K562 (cell line): ENCODE measurements around the gene RCC1. TPM values are rescaled to one million over a fixed set of nuclear protein-coding genes. Genes with fewer than 3 reads are reported as not detected.

Source experiments
- ATAC-seq: fragments of 200-7000 bp; cut with Tn5 transposase; 3 replicates; pipeline ENCODE4 v1.9.1; 2020; ENCODE audit warnings: moderate library complexity
- BruUV-seq: library from RNA; stranded (reverse); fragments of 400-500 nt; replicated peaks from 2 replicates; lab custom pipeline; 2021; lab: Mats Ljungman, UMichigan
- CTCF ChIA-PET: fragments of 300-600 bp; formaldehyde crosslinking; extraction: SDS; loops from one replicate; lab custom pipeline; 2021; ENCODE audit warnings: low intra/inter-chr PET ratio; lab: Yijun Ruan, JAX
- POLR2A ChIA-PET: fragments of 300-600, 350-650 bp; sonication (Branson Sonifier 250); formaldehyde crosslinking; extraction: SDS; loops from one replicate; lab custom pipeline; 2021; ENCODE audit warnings: antibody characterized with exemption, inconsistent platforms; lab: Yijun Ruan, JAX
- DNase-seq, 4 experiments: peaks; one replicate each; pipeline versions ENCODE4 v3.0.0 to v3.0.0-alpha.2; 2011 to 2018; ENCODE audit warnings: low spot score in 3 of 4, mixed read lengths in 3 of 4; ENCODE audit errors: extremely low read depth in 1 of 4
- FAIRE-seq: peaks from 2 replicates; lab custom pipeline; 2011; peaks lifted over from hg19 to GRCh38; lab: Jason Lieb, UNC
- H2AFZ ChIP-seq: 2 replicates; pipeline ENCODE4 v1.6.0; 2011; ENCODE audit warnings: low read depth, low read length, control low read depth, inconsistent platforms
- H3K27ac ChIP-seq: fragments of 200-600 bp; 3 replicates; pipeline ENCODE4 v1.8.0; 2011; ENCODE audit warnings: low read depth, mild to moderate bottlenecking, control low read depth, inconsistent platforms, low read length, moderate library complexity, mixed read lengths; ENCODE audit errors: extremely low read depth
- H3K27me3 ChIP-seq, 2 experiments: fragments of 300-600 bp in 1 of 2; 2 replicates in 1 of 2; 3 replicates in 1 of 2; pipeline versions ENCODE4 v1.6.0 to v1.8.0; 2011; ENCODE audit warnings: inconsistent platforms in 2 of 2, low read length in 2 of 2, mild to moderate bottlenecking in 1 of 2, mixed read lengths in 1 of 2, moderate library complexity in 1 of 2; ENCODE audit not compliant: control insufficient read depth in 2 of 2, insufficient read depth in 2 of 2
- H3K36me3 ChIP-seq: fragments of 300-600 bp; 3 replicates; pipeline ENCODE4 v1.8.0; 2011; ENCODE audit warnings: mild to moderate bottlenecking, low read length, inconsistent platforms; ENCODE audit not compliant: control insufficient read depth, insufficient read depth
- H3K4me1 ChIP-seq, 2 experiments: fragments of 200-600 bp in 1 of 2; replicated peaks in 1 of 2; 2 replicates in 1 of 2; 3 replicates in 1 of 2; pipeline versions ENCODE4 v1.5.1 to v1.8.0; 2011; ENCODE audit warnings: inconsistent platforms in 2 of 2, low read length in 2 of 2, mild to moderate bottlenecking in 1 of 2, mixed read lengths in 1 of 2, moderate library complexity in 1 of 2; ENCODE audit not compliant: control insufficient read depth in 2 of 2, insufficient read depth in 2 of 2
- H3K4me2 ChIP-seq: 2 replicates; pipeline ENCODE4 v1.6.1; 2011; ENCODE audit warnings: low read length, control low read depth, inconsistent platforms, mixed read lengths; ENCODE audit not compliant: insufficient read depth
- H3K4me3 ChIP-seq: fragments of 200-600 bp; sonication (generic), shearing (Covaris generic); 2 replicates; pipeline ENCODE4 v1.5.1; 2016; ENCODE audit warnings: control low read depth, inconsistent platforms
- H3K79me2 ChIP-seq: fragments of 200-600 bp; 3 replicates; pipeline ENCODE4 v1.8.0; 2011; ENCODE audit warnings: low read length, inconsistent platforms; ENCODE audit not compliant: control insufficient read depth, insufficient read depth
- H3K9ac ChIP-seq, 2 experiments: 2 replicates each; pipeline versions ENCODE4 v1.6.0 to v1.6.1; 2011; ENCODE audit warnings: low read depth in 2 of 2, low read length in 2 of 2, control low read depth in 1 of 2, inconsistent platforms in 1 of 2, mild to moderate bottlenecking in 1 of 2, mixed read lengths in 1 of 2; ENCODE audit not compliant: insufficient read depth in 1 of 2
- H3K9me1 ChIP-seq: one replicate; pipeline ENCODE4 v1.6.0; 2011; ENCODE audit warnings: inconsistent platforms, mild to moderate bottlenecking, low read length, moderate library complexity; ENCODE audit not compliant: control insufficient read depth, insufficient read depth
- H3K9me3 ChIP-seq: replicated peaks from 2 replicates; pipeline ENCODE4 v1.5.1; 2011; ENCODE audit warnings: low read depth, low read length, inconsistent platforms; ENCODE audit not compliant: control insufficient read depth, insufficient read depth
- H4K20me1 ChIP-seq: replicated peaks from 2 replicates; pipeline ENCODE4 v1.6.1; 2011; ENCODE audit warnings: low read length, inconsistent platforms, mixed read lengths; ENCODE audit not compliant: control insufficient read depth, insufficient read depth
- ARID1B ChIP-seq: fragments of 450-650 bp; IDR thresholded peaks from 2 replicates; pipeline ENCODE4 v1.6.1; 2016; ENCODE audit warnings: antibody characterized with exemption, mild to moderate bottlenecking, inconsistent platforms
- CTBP1 ChIP-seq: fragments of 450-650 bp; IDR thresholded peaks from 2 replicates; pipeline ENCODE4 v1.6.1; 2016; ENCODE audit warnings: borderline replicate concordance
- HOMEZ ChIP-seq: fragments of 250-450 bp; sonication (Bioruptor Pico); IDR thresholded peaks from 2 replicates; pipeline ENCODE4 v1.4.0; 2020; ENCODE audit warnings: mild to moderate bottlenecking, moderate library complexity
- IFI16 ChIP-seq: fragments of 250-450 bp; sonication (Bioruptor Pico); IDR thresholded peaks from 2 replicates; pipeline ENCODE4 v2.1.2; 2022; ENCODE audit warnings: mild to moderate bottlenecking, inconsistent platforms
- MITF ChIP-seq: IDR thresholded peaks from 2 replicates; pipeline ENCODE4 v1.6.1; 2014; ENCODE audit warnings: antibody characterized with exemption
- TCF3 ChIP-seq: sonication (generic); formaldehyde crosslinking; IDR thresholded peaks from 2 replicates; pipeline ENCODE4 v1.4.0; 2020; ENCODE audit warnings: mild to moderate bottlenecking, missing genetic modification reagents
- TRIM25 ChIP-seq: fragments of 450-650 bp; IDR thresholded peaks from 2 replicates; pipeline ENCODE4 v1.7.0; 2016; ENCODE audit warnings: borderline replicate concordance
- ZNF589 ChIP-seq: fragments of 200-800 bp; sonication (Bioruptor generic); IDR thresholded peaks from 2 replicates; pipeline ENCODE4 v1.6.1; 2016; ENCODE audit warnings: low read depth, missing genetic modification characterization, missing compliant biosample characterization
- ZNF79 ChIP-seq: fragments of 250-450 bp; sonication (Bioruptor Pico); IDR thresholded peaks from 2 replicates; pipeline ENCODE4 v1.4.0; 2020; ENCODE audit warnings: low read depth, mild to moderate bottlenecking, moderate library complexity
- WGBS: fragments of 100-300 bp; shearing (Covaris generic); methylation state at CpG from one replicate; pipeline ENCODE4 v1.1.6; 2016; ENCODE audit warnings: low coverage, mixed read lengths; ENCODE audit not compliant: insufficient coverage; ENCODE audit errors: missing lambda C conversion rate; 5-methylcytosine and 5-hydroxymethylcytosine counted together
- in situ Hi-C: fragments of 300-500 bp; cut with MboI; formaldehyde crosslinking; loops from 4 replicates; pipeline ENCODE4 v1.15.0; 2018; ENCODE audit warnings: inconsistent platforms, mixed read lengths
- intact Hi-C: fragments of 100-400 bp; cut with micrococcal nuclease; formaldehyde crosslinking; loops from 2 replicates; pipeline ENCODE4 v1.14.2; 2022
- polyA plus RNA-seq, 8 experiments: library from polyadenylated mRNA; depleted of rRNA in 4 of 8; stranded (reverse) in 5 of 8; unstranded in 3 of 8; fragments of >200 nt; fragmentation: Nextera tagmentation in 2 of 8; fragmentation: Illumina TruSeq in 1 of 8; extraction: Ambion mirVana in 2 of 8; extraction: Trizol in 1 of 8; gene quantifications; 2 replicates each; pipeline versions ENCODE4 v1.2.1 to v1.2.3, GENCODE V29; 2011 to 2014; ENCODE audit warnings: inconsistent platforms in 1 of 8, missing spikeins in 1 of 8
- total RNA-seq, 7 experiments: library from RNA; depleted of rRNA in 6 of 7; stranded (reverse); fragments of >200 nt in 6 of 7; fragmentation: Illumina TruSeq in 2 of 7; extraction: Trizol in 2 of 7; gene quantifications; 2 replicates each; pipeline versions ENCODE4 v1.2.1 to v1.2.3, GENCODE V29; 2011 to 2021; ENCODE audit warnings: low replicate concordance in 1 of 7

Gene RCC1
- total and polyA plus RNA-seq, 9 of the 15 experiments (the other 6 are each of a cell fraction or from before 2014, with no cell fraction given), result 16.4 to 202 (median 107) TPM

- Histone ChIP-seq H3K4me2 (no peak overlapping the region), H3K4me1 (peaks cover 6% of the 10 kb centered on the region in 2 experiments; a peak in 2 of 5 replicates), H2AFZ (no peak overlapping the region), H4K20me1 (no peaks in the 10 kb centered on the region), H3K9me1 (no peaks in the 10 kb centered on the region), H3K36me3 (peaks cover 53% of the 10 kb centered on the region), H3K9me3 (no peaks in the 10 kb centered on the region), H3K9ac (no peak overlapping the region), H3K27ac (no peak overlapping the region), H3K79me2 (no peaks in the 10 kb centered on the region), H3K27me3 (no peaks in the 10 kb centered on the region), H3K4me3 (no peak overlapping the region)
- intact Hi-C loops (no loop called here), in situ Hi-C loops (no loop called here)
- no TSS peak for BruUV-seq
- DNase-seq (no peak), ATAC-seq (peak; percentile 51), FAIRE-seq (no peak)
- ChIA-PET CTCF (no interaction called here), POLR2A (interaction anchor here (0.8 to 7.4 kb wide), 2 partner anchors 12 to 15 kb away, joined by 3 to 54 read pairs; partner anchors contain the start of gene RCC1)
- WGBS, result 88% methylated on average over 1 of the region's 1 CpG
- TF ChIP-seq MITF (no peak), ZNF79 (no peak), ARID1B (peak; percentile 28; the same call in 1 of the 2 replicates), TCF3 (CRISPR knock-in tag) (peak; percentile 43; the same call in 1 of the 2 replicates), IFI16 (CRISPR knock-in tag) (no peak), HOMEZ (CRISPR knock-in tag) (no peak), ZNF589 (CRISPR knock-in tag) (no peak), TRIM25 (no peak), CTBP1 (0 out of 2 replicates have a peak, but pooled peaks have one; percentile 19)
These were observed 11.1 kb upstream of the RCC1 start for GRCh38 chr1:28494737-28495136.
